ENCODE data around the gene KCTD13.
"Not testable (repeated sequence)": the region's sequence is repeated elsewhere in the genome, so short reads cannot be mapped to it uniquely, and the experiment has no call there.

KCTD13 gene

DNA sequence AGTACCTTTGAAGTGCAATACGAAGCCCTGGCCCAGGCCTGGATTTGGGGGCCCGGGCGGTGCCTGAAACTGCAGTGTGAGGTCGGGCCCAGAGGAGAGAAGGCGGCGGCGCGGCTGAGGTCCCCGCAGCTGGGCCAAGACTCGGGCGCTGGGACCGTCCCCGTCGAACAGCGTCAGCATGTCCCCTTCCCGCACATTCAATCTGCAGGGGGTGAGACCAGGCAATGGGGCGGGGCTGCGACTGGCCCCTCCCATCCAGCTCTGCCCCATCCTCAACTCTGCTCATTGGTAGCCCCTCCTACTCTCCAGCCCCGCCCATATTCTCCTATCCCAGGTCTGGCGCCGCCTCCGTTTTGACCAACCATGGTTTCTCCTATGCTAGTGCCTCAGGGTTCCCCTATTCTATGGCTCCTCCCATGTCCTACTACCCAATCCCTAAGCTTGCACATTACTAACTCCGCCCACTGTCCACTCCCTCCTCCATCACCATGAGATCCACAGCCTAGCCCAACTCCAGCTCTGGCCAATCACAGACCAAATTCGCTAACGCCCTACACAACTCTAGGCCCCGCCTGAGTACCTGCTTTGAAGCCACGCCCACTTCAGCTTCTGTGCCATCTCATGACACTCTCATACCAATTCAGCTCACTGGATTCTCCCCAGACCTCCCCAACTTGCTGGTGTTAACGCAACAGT, 48.6 kb downstream of the KCTD13 start:
- DNase-seq, result peak in 5 of 6 experiments; percentile 15 to 43 (median 25)

DNA sequence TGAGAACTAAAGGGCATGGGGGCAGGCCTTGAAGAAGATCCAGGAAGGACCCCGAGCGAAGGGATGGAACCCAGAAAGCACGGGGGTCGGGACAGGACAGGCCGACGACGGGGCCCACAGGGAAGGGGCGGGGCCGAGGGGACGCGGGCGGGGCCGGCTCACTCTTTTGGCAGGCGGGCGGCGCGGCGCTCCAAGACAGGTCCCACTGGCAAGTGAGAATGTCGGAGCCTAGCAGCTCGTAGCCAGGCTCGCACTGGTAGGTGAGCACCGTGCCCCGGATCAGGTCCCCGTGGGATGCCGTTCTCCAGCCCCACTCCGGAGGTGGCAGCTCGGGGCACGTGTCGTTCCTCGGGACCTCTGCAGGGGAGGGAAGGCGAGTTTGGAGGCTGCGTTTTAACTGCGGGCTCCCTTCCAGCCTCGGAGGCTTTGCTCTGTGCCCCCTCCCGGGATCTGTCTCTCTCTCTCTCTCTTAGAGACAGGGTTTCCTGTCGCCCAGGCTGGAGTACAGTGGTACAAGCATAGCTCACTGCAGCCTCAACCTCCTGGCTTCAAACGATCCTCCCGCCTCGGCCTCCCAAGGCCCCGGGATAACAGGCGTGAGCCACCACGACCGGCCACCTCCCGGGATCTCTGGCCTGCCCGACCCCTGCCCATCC, 49.3 kb downstream of the KCTD13 start:
- peak in 5 of 6 experiments; percentile 8 to 25 (median 17) for DNase-seq

DNA sequence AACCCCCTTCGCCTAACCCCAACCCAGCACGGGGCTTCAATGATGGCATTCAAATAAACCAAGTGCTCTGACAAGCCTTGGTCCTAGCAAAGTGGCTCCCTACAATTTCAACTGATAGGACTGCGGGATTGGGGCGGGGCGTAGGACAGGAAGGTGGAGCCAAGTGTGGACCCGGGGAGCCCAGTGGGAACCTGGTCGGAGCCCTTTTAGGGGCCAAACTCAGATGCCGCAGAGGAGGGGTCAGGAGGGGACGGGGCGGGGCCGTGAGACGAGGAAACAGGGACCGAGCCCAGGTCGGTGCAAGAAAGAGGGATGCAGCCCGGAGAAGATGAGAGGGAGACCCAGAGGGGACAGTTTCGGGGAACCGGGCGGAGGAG, 49.8 kb downstream of the KCTD13 start:
- DNase-seq, result no peak

DNA sequence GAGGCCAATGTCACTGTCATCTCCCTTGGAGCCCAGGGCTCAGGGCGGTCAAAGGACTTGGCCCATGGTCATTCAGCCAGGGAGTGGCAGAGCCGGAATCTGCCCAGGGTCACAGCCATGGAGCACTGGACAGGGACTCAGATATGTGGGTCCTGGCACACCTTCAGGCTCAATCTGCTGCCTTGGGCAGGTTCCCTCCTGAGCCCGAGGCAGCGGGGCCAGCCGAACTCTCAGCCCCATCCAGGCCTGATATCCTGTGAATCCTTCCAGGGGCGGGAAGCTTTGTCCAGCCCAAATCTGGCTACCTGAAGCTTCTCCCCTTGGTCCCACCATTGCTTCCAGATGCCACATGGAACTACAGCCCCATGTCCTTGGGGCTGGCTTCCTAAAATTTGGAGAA, 50.8 kb downstream of the KCTD13 start:
- DNase-seq, result no peak

DNA sequence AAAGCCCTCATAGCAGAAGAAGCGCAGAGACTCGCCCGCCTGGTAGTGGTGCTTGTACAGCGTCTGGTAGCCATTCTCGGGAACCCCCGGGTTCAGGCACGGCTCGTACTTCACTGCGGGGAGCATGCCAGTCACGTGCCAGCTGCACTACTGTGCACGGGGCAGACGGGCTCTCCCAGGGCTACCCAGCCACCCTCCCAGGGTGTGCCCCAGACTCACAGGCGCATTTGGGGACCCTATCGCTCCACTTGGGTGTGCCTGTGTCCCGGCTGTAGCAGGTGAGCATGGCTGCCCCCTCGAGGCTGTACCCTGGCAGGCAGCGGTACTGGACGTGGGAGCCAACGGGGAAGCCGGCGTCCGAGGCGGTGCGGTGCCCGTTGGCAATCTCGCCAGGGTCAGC, 52.7 kb downstream of the KCTD13 start:
- DNase-seq, result no peak

DNA sequence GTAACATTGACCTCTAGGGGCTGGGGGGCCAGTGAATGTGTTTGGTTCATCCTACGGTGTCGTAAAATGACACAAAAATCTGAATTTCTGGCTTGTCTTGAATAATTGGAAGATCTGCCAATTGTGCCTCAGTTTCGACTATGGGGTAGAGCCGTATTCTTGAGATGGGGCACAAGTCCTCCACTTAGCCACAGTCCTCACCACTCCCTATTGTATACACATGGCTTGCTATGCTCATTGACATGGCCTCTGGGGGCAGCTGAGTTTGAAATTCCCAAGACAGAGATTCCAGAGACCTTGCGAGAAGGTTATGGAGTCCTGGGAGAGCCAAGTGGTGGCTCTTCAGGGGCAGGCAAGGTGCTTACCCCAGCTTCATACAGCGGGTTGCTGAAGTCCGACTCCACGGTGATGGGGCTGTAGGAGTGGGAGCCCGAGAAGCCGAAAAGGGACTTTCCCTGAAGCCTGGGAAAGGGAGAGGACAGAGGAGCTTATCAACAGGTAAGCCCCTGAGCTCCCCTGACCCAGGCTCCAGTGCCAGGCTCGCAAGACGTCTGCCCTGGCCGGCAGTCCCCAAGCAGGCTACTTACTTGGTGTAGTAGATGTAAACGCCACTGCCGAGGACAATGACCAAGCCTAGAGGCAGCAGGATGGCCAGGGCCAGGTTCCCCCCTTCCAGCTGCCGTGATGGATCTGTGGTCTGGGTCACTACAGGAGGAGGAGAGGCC, 54.0 kb downstream of the KCTD13 start:
- no peak for DNase-seq

DNA sequence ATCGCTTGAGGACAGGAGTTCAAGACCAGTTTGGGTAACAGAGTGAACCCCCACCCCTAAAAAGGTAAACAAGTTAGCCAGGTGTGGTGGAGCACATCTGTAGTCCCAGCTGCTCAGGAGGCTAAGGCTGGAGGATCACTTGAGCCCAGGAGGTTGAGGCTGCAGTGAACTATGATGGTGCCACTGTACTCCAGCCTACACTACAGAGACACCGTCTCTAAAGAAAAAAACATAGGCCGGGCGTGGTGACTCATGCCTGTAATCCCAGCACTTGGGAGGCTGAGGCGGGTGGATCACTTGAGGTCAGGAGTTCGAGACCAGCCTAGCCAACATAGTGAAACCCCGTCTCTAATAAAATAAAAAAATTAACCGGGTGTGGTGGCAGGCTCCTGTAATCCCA, 57.0 kb downstream of the KCTD13 start:
- not testable (repeated sequence) for DNase-seq

DNA sequence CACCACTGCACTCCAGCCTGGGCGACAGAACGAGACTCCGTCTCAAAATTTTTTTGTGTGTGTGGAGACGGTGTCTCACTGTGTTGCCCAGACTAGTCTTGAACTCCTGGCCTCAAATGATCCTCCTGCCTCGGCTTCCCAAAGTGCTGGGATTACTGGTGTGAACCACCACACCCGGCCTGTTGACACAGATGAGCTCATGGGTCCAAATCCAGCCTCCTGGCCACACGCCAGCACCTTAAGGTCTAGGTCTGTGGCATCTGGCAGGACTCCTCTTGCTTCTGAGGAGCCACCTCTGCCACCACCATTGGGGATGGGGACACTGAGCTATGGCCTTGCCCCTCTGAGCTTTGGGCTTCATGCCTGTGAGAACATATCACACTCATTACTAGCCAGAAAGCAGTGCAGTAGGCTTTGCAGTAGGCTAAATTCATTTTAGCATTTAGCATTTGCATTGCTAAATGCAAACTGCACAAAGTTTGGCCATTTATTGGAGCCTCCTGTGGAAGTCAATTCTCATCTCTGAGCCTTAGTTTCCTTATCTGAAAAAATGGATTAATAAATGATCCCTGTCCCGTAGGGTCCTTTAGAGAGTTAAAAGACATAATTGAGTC, 57.5 kb downstream of the KCTD13 start:
- no peak for DNase-seq

DNA sequence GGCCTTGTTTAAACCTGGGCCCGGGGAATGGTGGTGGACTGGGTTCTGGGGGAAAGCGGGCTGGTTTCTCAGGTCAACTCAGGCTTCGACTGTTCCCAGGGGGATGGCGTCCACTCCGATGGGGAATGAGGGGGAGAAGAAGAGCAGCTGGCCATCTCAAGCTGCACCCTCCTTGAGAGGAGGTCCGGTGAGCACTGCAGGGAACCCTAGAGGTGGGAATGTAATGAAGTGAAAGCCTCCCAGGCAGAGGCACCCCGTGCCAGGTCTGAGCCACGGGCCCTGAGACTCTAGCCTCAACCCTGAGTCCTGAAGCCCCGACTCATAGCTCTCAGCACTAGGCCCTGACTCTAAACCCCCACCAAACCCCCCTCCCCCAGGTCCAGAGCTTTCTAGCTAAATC, 61.8 kb downstream of the KCTD13 start:
- DNase-seq, result no peak

DNA sequence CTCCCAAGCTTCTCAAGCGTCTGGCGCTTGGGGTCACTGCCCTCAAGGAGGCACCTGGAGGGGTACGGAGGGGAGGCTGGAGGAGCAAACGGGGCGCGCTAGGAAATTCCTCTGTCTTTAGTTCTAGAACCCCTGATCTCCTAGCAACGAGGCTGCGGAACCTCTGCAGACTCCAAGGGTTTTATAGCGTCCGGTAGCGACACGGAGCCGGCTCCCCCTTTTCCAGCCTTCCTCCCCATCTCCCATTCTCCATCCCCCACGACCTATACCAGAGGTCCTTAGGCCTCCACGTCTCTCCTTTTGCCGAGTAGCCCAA, 62.4 kb downstream of the KCTD13 start:
- DNase-seq, result no peak

DNA sequence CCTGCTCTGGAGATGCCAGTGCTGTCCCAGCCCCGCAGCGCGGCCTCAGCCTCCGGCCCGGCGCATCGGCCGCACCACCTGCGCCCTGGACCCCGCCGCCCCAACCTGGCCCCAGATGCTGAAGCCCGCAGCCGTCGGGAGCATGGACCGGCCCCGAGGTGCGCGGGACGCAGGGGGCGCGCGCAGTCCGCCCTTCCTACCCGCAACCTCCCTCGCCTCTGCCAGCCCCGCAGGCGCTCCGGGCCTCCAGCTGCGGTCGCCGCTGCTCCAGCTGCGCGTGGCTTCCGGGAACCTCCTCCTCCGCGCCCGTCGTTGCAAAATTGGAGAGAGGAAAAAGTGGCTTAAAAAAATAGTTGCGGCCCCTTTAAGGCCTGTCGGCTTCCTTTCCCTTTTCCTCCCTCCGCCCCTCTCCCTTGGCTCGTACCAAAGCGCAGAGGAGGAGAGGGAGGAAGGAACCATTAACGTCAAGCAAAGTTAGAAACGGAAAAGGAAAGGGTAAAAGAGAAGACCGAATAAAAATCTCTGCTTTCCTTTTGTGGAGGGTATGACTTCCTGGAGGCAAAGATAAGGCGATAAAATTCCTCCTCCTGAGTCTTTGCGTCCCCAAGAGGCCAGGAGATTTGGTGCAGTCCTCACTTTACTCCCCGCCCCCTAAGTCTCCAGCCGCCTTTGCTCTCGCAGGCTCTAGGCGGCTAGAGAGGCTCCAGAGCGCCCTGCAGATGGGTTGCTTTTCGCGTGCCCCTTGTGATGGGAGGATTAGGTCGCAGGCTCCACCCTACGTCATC, 63.0 kb downstream of the KCTD13 start, which contains the start of gene CDIPT:
CDIPT (minus strand) TSS at position 343 of the 785 bp plus-strand sequence. CDS start 369 bp downstream, outside the sequence.
- peak; percentile 81 to 99 (median 92) for DNase-seq

DNA sequence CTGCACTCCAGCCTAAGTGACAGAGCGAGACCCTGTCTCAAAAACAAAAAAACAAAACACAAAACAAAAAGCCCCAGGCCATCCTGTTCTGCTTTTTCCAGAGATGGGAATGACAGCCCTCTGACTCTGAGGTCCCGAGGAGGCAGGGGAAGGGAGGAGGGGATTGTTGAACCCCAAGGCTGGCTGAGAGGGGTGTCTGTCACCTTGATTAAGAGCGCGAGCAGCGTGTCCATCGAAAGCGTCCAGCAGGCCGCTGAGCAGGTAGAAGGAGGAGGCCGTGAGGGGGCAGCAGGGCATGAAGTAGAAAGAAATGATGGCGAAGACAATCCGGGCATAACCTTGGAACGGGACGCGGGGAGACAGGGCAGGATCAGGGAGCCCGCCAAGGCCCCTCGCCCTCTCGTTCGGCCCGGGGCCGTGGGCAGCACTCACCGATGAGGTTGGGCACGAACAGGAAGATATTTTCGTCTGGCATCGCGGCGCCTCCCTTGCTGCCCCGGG, 63.6 kb downstream of the KCTD13 start:
- DNase-seq, result peak in 1 of 6 experiments; percentile 32

DNA sequence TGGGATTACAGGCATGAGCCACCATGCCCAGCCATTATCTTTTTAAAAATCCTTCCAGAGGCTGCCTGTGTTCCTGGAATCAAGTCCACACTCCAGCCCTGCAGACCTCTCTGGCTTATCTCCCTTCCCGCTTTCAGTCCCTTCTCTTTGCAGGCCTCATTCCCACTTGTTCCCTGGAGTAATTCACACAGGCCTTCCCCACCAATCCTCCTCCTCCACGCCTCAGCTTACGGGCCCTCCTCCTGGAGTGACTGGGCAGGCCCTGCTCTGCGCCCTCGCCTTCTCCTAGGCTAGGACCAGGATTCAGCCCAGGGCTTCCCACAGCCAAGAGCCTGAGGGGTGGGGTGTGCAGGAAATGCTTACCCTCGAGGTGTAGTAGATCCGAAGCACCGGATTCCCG, 65.8 kb downstream of the KCTD13 start:
- DNase-seq, result no peak

DNA sequence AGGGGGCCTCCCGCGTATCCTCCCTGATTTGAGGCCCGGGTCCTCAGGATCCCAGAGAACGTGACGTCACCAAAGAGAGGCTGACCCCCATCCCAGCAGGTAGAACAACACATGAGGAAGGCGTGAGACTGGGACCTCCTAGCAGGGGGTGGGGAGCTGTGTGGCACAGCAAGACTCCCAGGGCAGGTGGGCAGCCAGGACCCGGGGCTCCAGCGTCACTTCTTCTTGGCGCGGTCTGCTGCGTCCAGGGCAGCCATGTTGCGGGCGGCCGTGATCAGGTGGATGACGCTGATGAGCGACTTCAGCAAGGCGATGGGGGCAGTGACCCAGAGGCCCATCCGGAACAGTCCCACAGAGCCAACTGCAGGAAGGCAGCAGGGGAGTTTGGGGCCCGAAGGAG, 67.1 kb downstream of the KCTD13 start:
- no peak for DNase-seq

DNA sequence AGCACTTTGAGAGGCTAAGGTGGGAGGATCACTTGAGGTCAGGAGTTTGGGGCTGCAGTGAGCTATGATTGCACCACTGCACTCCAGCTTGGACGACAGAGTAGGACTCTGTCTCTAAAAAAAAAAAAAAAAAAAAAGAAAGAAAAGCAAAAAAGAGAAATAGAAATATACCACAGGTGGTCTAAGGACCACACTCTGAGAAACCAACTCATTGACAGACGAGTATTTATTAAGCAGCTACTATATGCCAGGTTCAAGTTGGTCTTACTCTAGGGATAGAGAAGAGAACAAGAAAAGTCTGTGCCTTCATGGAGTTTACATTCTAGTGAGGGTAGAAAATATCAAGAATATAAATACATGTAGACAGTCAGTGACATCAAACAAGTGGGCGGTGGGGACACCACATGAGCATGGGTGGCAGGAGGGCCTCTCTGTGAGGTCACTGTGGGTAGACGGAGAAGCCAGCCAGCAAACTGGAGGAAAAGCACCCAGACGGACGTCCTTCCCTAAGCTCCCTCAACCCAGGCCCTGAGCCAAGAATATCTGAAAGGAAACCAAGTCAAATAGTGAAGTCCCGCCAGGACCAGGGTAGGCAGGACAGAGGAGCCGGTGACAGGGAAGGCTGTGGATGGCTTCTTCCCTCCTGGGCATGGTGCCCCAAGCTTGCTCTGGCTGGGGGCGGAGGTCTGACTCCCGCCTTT, 67.7 kb downstream of the KCTD13 start:
- DNase-seq, result no peak

DNA sequence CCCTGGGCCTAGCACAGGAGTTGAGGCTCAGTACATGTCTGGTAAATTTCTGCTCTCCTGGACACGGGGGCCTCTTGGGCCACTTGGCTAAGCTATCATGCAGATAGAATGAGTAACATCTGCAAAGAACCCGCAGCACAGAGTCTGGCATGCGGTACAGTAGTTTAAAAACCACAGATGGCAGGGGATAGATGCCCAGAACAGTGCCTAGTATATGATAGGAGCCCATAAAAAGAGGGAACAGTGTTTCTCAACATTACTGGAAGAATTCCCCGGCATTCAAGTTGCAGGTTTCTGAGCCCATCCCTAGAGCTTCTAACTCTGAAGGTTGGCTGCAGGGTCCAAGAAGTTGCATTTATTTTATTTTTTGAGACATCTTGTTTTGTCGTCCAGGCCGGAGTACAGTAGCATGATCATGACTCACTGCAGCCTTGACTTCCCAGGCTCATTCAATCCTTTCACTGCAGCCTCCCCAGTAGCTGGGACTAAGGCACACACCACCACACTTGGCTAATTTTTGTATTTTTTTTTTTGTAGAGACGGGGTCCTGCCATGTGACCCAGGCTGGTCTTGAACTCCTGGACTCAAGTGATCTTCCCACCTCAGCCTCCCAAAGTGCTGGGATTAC, 68.8 kb downstream of the KCTD13 start:
- DNase-seq, result no peak

Data from stimulated activated naive CD4-positive, alpha-beta T cell (primary cell).